ENCODE data around the gene PLCG1. TPM values are rescaled to one million over a fixed set of nuclear protein-coding genes. Genes with fewer than 3 reads are reported as not detected.

The PLCG1 gene
- polyA plus RNA-seq, 1 donor from 2014 or later: 164 TPM

DNA sequence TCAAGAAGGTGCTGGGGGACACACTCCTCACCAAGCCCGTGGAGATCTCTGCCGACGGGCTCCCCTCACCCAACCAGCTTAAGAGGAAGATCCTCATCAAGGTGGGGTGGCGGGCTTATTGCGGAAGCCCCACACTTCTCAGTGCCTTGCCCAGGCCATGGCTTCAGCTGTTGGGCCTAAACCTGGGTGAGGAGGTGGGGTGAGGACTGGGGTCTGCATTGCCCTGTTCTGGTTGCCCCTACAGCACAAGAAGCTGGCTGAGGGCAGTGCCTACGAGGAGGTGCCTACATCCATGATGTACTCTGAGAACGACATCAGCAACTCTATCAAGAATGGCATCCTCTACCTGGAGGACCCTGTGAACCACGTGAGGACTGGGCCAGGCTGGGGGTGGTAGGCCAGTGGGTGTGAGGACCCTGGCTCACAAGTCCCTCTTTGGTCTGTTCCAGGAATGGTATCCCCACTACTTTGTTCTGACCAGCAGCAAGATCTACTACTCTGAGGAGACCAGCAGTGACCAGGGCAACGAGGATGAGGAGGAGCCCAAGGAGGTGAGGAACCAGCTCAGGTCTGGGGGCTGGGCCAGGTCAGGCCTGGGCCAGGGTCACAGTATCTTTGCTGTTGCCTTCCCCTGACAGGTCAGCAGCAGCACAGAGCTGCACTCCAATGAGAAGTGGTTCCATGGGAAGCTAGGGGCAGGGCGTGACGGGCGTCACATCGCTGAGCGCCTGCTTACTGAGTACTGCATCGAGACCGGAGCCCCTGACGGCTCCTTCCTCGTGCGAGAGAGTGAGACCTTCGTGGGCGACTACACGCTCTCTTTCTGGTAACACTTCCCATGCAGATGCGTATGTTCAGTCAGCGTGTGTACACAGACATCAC is 27.9 kb downstream of the PLCG1 start:
- no peak overlapping the region for H2AFZ ChIP-seq (ENCODE audit: low read depth, low read length)
- no peak for TF ChIP-seq EZH2 (IDR thresholded peaks at IDR 0.05; ENCODE audit: borderline replicate concordance, insufficient read depth, low read length, poor library complexity, severe bottlenecking)
- TF ChIP-seq REST (IDR thresholded peaks at IDR 0.05; ENCODE audit: borderline replicate concordance): no peak
- TF ChIP-seq MXI1 (conservative IDR thresholded peaks at IDR 0.05; ENCODE audit: poor library complexity, severe bottlenecking): no peak
- no peak for TF ChIP-seq EP300 (conservative IDR thresholded peaks at IDR 0.05; ENCODE audit: poor library complexity, severe bottlenecking)
- no peak for TF ChIP-seq POLR2AphosphoS5 (IDR thresholded peaks at IDR 0.05)
- TF ChIP-seq, protein P1, sequence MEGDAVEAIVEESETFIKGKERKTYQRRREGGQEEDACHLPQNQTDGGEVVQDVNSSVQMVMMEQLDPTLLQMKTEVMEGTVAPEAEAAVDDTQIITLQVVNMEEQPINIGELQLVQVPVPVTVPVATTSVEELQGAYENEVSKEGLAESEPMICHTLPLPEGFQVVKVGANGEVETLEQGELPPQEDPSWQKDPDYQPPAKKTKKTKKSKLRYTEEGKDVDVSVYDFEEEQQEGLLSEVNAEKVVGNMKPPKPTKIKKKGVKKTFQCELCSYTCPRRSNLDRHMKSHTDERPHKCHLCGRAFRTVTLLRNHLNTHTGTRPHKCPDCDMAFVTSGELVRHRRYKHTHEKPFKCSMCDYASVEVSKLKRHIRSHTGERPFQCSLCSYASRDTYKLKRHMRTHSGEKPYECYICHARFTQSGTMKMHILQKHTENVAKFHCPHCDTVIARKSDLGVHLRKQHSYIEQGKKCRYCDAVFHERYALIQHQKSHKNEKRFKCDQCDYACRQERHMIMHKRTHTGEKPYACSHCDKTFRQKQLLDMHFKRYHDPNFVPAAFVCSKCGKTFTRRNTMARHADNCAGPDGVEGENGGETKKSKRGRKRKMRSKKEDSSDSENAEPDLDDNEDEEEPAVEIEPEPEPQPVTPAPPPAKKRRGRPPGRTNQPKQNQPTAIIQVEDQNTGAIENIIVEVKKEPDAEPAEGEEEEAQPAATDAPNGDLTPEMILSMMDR (IDR thresholded peaks at IDR 0.05; ENCODE audit: poor library complexity, severe bottlenecking): no peak
- TF ChIP-seq TAF1 (IDR thresholded peaks at IDR 0.05; ENCODE audit: low read depth): no peak
- TF ChIP-seq RAD21 (conservative IDR thresholded peaks at IDR 0.05): no peak
- TF ChIP-seq SMC3 (conservative IDR thresholded peaks at IDR 0.05; ENCODE audit: poor library complexity): no peak
- H4K20me1 ChIP-seq (ENCODE audit: insufficient read depth): no peaks in the 10 kb centered on the region
- no peaks in the 10 kb centered on the region for H3K79me2 ChIP-seq (replicated peaks; ENCODE audit: insufficient read depth, low read length)
- no peak overlapping the region for H3K9ac ChIP-seq (ENCODE audit: low read length)
- H3K27me3 ChIP-seq (ENCODE audit: insufficient read depth, low read depth, low read length): no peaks in the 10 kb centered on the region
- H3K4me3 ChIP-seq (ENCODE audit: low read length): no peak overlapping the region
- H3K9me2 ChIP-seq (ENCODE audit: insufficient read depth, low read length): no peaks in the 10 kb centered on the region
- H3K27ac ChIP-seq (ENCODE audit: low read length): no peak overlapping the region
- H3K9me3 ChIP-seq (ENCODE audit: low read length): no peaks in the 10 kb centered on the region
- no peaks in the 10 kb centered on the region for H3F3A ChIP-seq (ENCODE audit: insufficient read depth, low read length, poor library complexity, severe bottlenecking)
- peaks cover 13% of the 10 kb centered on the region for H3K36me3 ChIP-seq (ENCODE audit: insufficient read depth, low read length)
- no peak overlapping the region for H3K4me2 ChIP-seq (ENCODE audit: low read length)

DNA sequence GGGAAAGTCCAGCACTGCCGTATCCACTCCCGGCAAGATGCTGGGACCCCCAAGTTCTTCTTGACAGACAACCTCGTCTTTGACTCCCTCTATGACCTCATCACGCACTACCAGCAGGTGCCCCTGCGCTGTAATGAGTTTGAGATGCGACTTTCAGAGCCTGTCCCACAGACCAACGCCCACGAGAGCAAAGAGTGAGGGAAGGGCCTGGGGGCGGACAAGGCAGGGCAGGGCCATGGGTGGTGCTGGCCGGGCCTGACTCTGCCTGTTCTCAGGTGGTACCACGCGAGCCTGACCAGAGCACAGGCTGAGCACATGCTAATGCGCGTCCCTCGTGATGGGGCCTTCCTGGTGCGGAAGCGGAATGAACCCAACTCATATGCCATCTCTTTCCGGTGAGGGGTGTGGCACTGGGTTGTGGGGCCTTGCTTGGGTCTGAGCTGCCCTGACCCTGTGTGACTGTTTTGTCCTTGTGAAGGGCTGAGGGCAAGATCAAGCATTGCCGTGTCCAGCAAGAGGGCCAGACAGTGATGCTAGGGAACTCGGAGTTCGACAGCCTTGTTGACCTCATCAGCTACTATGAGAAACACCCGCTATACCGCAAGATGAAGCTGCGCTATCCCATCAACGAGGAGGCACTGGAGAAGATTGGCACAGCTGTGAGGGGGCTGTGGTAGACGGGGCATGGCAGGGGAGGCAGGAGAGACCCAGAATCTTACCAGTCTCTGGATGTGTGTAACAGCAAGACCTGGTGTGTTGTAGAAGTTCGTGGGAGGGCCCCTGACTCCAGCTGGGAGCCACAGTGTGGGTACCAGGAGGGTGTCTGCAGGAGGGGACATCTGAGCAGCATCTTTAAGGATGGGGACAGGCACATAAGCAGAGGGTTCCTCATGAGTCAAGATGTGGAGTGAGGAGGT is 29.1 kb downstream of the PLCG1 start:
- no peaks in the 10 kb centered on the region for H3F3A ChIP-seq (ENCODE audit: insufficient read depth, low read length, poor library complexity, severe bottlenecking)
- H3K79me2 ChIP-seq (replicated peaks; ENCODE audit: insufficient read depth, low read length): no peaks in the 10 kb centered on the region
- no peak overlapping the region for H3K27ac ChIP-seq (ENCODE audit: low read length)
- H4K20me1 ChIP-seq (ENCODE audit: insufficient read depth): no peaks in the 10 kb centered on the region
- H3K4me3 ChIP-seq (ENCODE audit: low read length): no peak overlapping the region
- H3K36me3 ChIP-seq (ENCODE audit: insufficient read depth, low read length): peaks cover 13% of the 10 kb centered on the region
- no peaks in the 10 kb centered on the region for H3K9me2 ChIP-seq (ENCODE audit: insufficient read depth, low read length)
- H3K4me2 ChIP-seq (ENCODE audit: low read length): no peak overlapping the region
- no peaks in the 10 kb centered on the region for H3K27me3 ChIP-seq (ENCODE audit: insufficient read depth, low read depth, low read length)
- H3K9ac ChIP-seq (ENCODE audit: low read length): no peak overlapping the region
- H2AFZ ChIP-seq (ENCODE audit: low read depth, low read length): no peak overlapping the region
- no peaks in the 10 kb centered on the region for H3K9me3 ChIP-seq (ENCODE audit: low read length)
- TF ChIP-seq, protein P1 (IDR thresholded peaks at IDR 0.05; ENCODE audit: poor library complexity, severe bottlenecking): no peak
- TF ChIP-seq EP300 (conservative IDR thresholded peaks at IDR 0.05; ENCODE audit: poor library complexity, severe bottlenecking) (no peak), EZH2 (IDR thresholded peaks at IDR 0.05; ENCODE audit: borderline replicate concordance, insufficient read depth, low read length, poor library complexity, severe bottlenecking) (no peak), POLR2AphosphoS5 (IDR thresholded peaks at IDR 0.05) (peak; percentile 6)

Measured in neural cell (in vitro differentiated cells).